ENCODE data around the gene NOX3. TPM values are rescaled to one million over a fixed set of nuclear protein-coding genes. Genes with fewer than 3 reads are reported as not detected.

The NOX3 gene
- total and polyA plus RNA-seq, 2 experiments from 2014 or later: not detected

DNA sequence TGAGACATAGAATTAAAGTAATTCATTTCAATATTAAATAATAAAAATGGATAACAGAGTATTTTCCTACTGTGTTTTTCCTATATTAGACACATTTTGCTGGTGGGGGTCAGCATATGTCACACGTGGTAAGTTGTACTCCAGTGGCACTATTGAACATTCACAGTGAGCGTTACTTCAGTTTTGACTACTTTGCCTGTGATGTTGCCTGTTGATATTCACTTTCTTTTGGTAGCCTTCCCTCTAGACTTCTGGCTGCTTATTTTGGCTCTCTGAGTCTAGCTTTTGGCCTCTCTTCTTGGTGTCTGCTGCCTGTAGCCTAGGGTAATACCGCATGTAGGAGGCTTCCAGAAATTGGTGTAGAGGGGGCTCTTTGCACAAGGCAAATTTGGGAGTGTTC, 76.9 kb downstream of the NOX3 start:
- Histone ChIP-seq H3K27ac (no peak overlapping the region), H3K4me1 (ENCODE audit: insufficient read depth) (no peaks in the 10 kb centered on the region), H3K27me3 (no peaks in the 10 kb centered on the region), H3K79me2 (no peaks in the 10 kb centered on the region), H4K20me1 (ENCODE audit: insufficient read depth, poor library complexity, severe bottlenecking) (no peaks in the 10 kb centered on the region), H3K4me3 (no peak overlapping the region), H3K9me3 (ENCODE audit: low read depth) (no peaks in the 10 kb centered on the region), H3K9me2 (replicated peaks; ENCODE audit: insufficient read depth) (no peaks in the 10 kb centered on the region), H3K4me2 (no peak overlapping the region), H3K36me3 (replicated peaks; ENCODE audit: insufficient read depth, low read depth) (no peaks in the 10 kb centered on the region), H2AFZ (no peak overlapping the region)
- TF ChIP-seq EZH2 (IDR thresholded peaks at IDR 0.05; ENCODE audit: borderline replicate concordance): no peak
- TF ChIP-seq EZH2phosphoT487 (IDR thresholded peaks at IDR 0.05; ENCODE audit: low read depth, severe bottlenecking, unreplicated experiment): no peak
- TF ChIP-seq, protein P1, sequence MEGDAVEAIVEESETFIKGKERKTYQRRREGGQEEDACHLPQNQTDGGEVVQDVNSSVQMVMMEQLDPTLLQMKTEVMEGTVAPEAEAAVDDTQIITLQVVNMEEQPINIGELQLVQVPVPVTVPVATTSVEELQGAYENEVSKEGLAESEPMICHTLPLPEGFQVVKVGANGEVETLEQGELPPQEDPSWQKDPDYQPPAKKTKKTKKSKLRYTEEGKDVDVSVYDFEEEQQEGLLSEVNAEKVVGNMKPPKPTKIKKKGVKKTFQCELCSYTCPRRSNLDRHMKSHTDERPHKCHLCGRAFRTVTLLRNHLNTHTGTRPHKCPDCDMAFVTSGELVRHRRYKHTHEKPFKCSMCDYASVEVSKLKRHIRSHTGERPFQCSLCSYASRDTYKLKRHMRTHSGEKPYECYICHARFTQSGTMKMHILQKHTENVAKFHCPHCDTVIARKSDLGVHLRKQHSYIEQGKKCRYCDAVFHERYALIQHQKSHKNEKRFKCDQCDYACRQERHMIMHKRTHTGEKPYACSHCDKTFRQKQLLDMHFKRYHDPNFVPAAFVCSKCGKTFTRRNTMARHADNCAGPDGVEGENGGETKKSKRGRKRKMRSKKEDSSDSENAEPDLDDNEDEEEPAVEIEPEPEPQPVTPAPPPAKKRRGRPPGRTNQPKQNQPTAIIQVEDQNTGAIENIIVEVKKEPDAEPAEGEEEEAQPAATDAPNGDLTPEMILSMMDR (IDR thresholded peaks at IDR 0.05; ENCODE audit: poor library complexity): no peak
- WGBS (ENCODE audit: low lambda C conversion rate, missing lambda C conversion rate): 92% methylated on average over 3 of the region's 3 CpGs
- DNase-seq (ENCODE audit: low spot score): no peak

- Histone ChIP-seq H4K20me1 (ENCODE audit: insufficient read depth, poor library complexity, severe bottlenecking) (no peaks in the 10 kb centered on the region), H3K27ac (no peak overlapping the region), H2AFZ (no peak overlapping the region), H3K36me3 (replicated peaks; ENCODE audit: insufficient read depth, low read depth) (no peaks in the 10 kb centered on the region), H3K79me2 (no peaks in the 10 kb centered on the region), H3K4me3 (no peak overlapping the region), H3K4me1 (ENCODE audit: insufficient read depth) (no peaks in the 10 kb centered on the region), H3K27me3 (no peaks in the 10 kb centered on the region), H3K4me2 (no peak overlapping the region), H3K9me3 (ENCODE audit: low read depth) (no peaks in the 10 kb centered on the region), H3K9me2 (replicated peaks; ENCODE audit: insufficient read depth) (no peaks in the 10 kb centered on the region)
- TF ChIP-seq EZH2phosphoT487 (IDR thresholded peaks at IDR 0.05; ENCODE audit: low read depth, severe bottlenecking, unreplicated experiment): no peak
- no peak for TF ChIP-seq EZH2 (IDR thresholded peaks at IDR 0.05; ENCODE audit: borderline replicate concordance)
- TF ChIP-seq, protein P1 (IDR thresholded peaks at IDR 0.05; ENCODE audit: poor library complexity): no peak
- DNase-seq (ENCODE audit: low spot score): no peak
Observed at GRCh38 chr6:155378276-155378675, 77.4 kb downstream of the NOX3 start.

GRCh38 chr6:155377061-155377460, 78.6 kb downstream of the NOX3 start:
- Histone ChIP-seq H3K79me2 (no peaks in the 10 kb centered on the region), H3K4me1 (ENCODE audit: insufficient read depth) (no peaks in the 10 kb centered on the region), H3K27ac (no peak overlapping the region), H3K9me3 (ENCODE audit: low read depth) (no peaks in the 10 kb centered on the region), H3K4me3 (no peak overlapping the region), H3K9me2 (replicated peaks; ENCODE audit: insufficient read depth) (no peaks in the 10 kb centered on the region), H4K20me1 (ENCODE audit: insufficient read depth, poor library complexity, severe bottlenecking) (no peaks in the 10 kb centered on the region), H3K4me2 (no peak overlapping the region), H3K36me3 (replicated peaks; ENCODE audit: insufficient read depth, low read depth) (no peaks in the 10 kb centered on the region), H3K27me3 (no peaks in the 10 kb centered on the region), H2AFZ (no peak overlapping the region)
- TF ChIP-seq EZH2 (IDR thresholded peaks at IDR 0.05; ENCODE audit: borderline replicate concordance) (no peak), EZH2phosphoT487 (IDR thresholded peaks at IDR 0.05; ENCODE audit: low read depth, severe bottlenecking, unreplicated experiment) (no peak)
- TF ChIP-seq, protein P1 (IDR thresholded peaks at IDR 0.05; ENCODE audit: poor library complexity): no peak
- no peak for DNase-seq (ENCODE audit: low spot score)
- WGBS (ENCODE audit: low lambda C conversion rate, missing lambda C conversion rate): 96% methylated on average over 1 of the region's 1 CpG

DNA sequence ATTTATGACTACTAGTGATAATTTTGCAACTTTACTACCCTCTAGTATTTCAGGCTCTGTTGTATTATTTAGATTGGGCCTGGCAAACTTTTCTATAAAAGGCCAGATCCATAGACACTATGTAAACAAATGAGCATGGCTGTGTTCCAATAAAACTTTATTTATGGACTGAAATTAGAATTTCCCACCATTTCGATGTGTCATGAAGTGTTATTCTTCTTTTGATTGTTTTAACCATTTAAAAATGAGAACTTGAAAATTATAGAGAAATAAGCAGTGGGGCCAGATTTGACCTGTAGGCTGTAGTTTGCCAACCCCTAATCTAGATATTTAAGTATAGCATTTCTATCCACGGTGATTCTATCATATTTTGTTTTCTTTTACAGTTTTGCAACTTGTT, 79.8 kb downstream of the NOX3 start:
- Histone ChIP-seq H3K36me3 (replicated peaks; ENCODE audit: insufficient read depth, low read depth) (no peaks in the 10 kb centered on the region), H3K4me3 (no peak overlapping the region), H3K9me3 (ENCODE audit: low read depth) (no peaks in the 10 kb centered on the region), H3K9me2 (replicated peaks; ENCODE audit: insufficient read depth) (no peaks in the 10 kb centered on the region), H3K27ac (no peak overlapping the region), H2AFZ (no peak overlapping the region), H3K4me1 (ENCODE audit: insufficient read depth) (no peaks in the 10 kb centered on the region), H3K27me3 (no peaks in the 10 kb centered on the region), H4K20me1 (ENCODE audit: insufficient read depth, poor library complexity, severe bottlenecking) (no peaks in the 10 kb centered on the region), H3K4me2 (no peak overlapping the region), H3K79me2 (no peaks in the 10 kb centered on the region)
- DNase-seq (ENCODE audit: low spot score): no peak
- TF ChIP-seq EZH2 (IDR thresholded peaks at IDR 0.05; ENCODE audit: borderline replicate concordance): no peak
- no peak for TF ChIP-seq EZH2phosphoT487 (IDR thresholded peaks at IDR 0.05; ENCODE audit: low read depth, severe bottlenecking, unreplicated experiment)
- TF ChIP-seq, protein P1 (IDR thresholded peaks at IDR 0.05; ENCODE audit: poor library complexity): no peak
- WGBS (ENCODE audit: low lambda C conversion rate, missing lambda C conversion rate): 88% methylated on average over 2 of the region's 2 CpGs
